HepG2 (cell line): ENCODE data around the gene BTG2. TPM values are rescaled to one million over a fixed set of nuclear protein-coding genes. Genes with fewer than 3 reads are reported as not detected.

Experiments
- ATAC-seq: fragments of 200-7000 bp; cut with Tn5 transposase; 3 replicates; pipeline ENCODE4 v1.9.1; 2020; ENCODE audit warnings: mild to moderate bottlenecking, moderate library complexity
- BruUV-seq: library from RNA; stranded (reverse); fragments of 400-500 nt; replicated peaks from 2 replicates; lab custom pipeline; 2021; lab: Mats Ljungman, UMichigan
- CTCF ChIA-PET: fragments of 300-600 bp; formaldehyde crosslinking; extraction: SDS; loops from one replicate; lab custom pipeline; 2021; ENCODE audit warnings: low total read pairs, inconsistent platforms, low intra/inter-chr PET ratio; lab: Yijun Ruan, JAX
- POLR2A ChIA-PET: fragments of 350-600 bp; sonication (Branson Sonifier 250); formaldehyde crosslinking; loops from one replicate; lab custom pipeline; 2020; ENCODE audit warnings: antibody characterized with exemption, inconsistent platforms; lab: Yijun Ruan, JAX
- DNase-seq: peaks from one replicate; pipeline ENCODE4 v3.0.0-alpha.2; 2015; ENCODE audit warnings: low spot score
- FAIRE-seq: peaks from 3 replicates; lab custom pipeline; 2011; peaks lifted over from hg19 to GRCh38; lab: Jason Lieb, UNC
- H2AFZ ChIP-seq: one replicate; pipeline ENCODE4 v1.6.1; 2011; ENCODE audit warnings: low read length, inconsistent platforms
- H3K27ac ChIP-seq: fragments of 300-600 bp; 3 replicates; pipeline ENCODE4 v1.8.0; 2011; ENCODE audit warnings: mixed run types, mild to moderate bottlenecking, mixed read lengths, low read length, inconsistent platforms; ENCODE audit not compliant: insufficient read depth; ENCODE audit errors: extremely low read length
- H3K27me3 ChIP-seq, 2 experiments: fragments of 200-600 bp in 1 of 2; 2 replicates in 1 of 2; 3 replicates in 1 of 2; pipeline versions ENCODE4 v1.6.0 to v1.8.0; 2011; ENCODE audit warnings: low read length in 2 of 2, mild to moderate bottlenecking in 2 of 2, moderate library complexity in 2 of 2, inconsistent platforms in 1 of 2; ENCODE audit not compliant: insufficient read depth in 2 of 2, control insufficient read depth in 1 of 2
- H3K36me3 ChIP-seq, 2 experiments: fragments of 200-600 bp in 1 of 2; replicated peaks in 1 of 2; 2 replicates in 1 of 2; 3 replicates in 1 of 2; pipeline versions ENCODE4 v1.5.1 to v1.8.0; 2011; ENCODE audit warnings: low read length in 2 of 2, inconsistent platforms in 1 of 2; ENCODE audit not compliant: insufficient read depth in 2 of 2, control insufficient read depth in 1 of 2
- H3K4me1 ChIP-seq: 2 replicates; pipeline ENCODE4 v1.5.1; 2012; ENCODE audit warnings: low read length, inconsistent platforms; ENCODE audit not compliant: insufficient read depth
- H3K4me2 ChIP-seq: 2 replicates; pipeline ENCODE4 v1.6.0; 2011; ENCODE audit warnings: low read depth, low read length, inconsistent platforms
- H3K4me3 ChIP-seq, 3 experiments: fragments of 200-600 bp in 1 of 3; sonication (generic), shearing (Covaris generic) in 1 of 3; replicated peaks in 1 of 3; 2 replicates each; pipeline ENCODE4 v1.5.1; 2011 to 2016; ENCODE audit warnings: low read length in 3 of 3, inconsistent platforms in 2 of 3, low read depth in 2 of 3, mild to moderate bottlenecking in 2 of 3, control low read depth in 1 of 3, mixed read lengths in 1 of 3; ENCODE audit not compliant: insufficient read depth in 1 of 3
- H3K79me2 ChIP-seq: one replicate; pipeline ENCODE4 v1.6.1; 2011; ENCODE audit warnings: low read length, inconsistent platforms; ENCODE audit not compliant: insufficient read depth
- H3K9ac ChIP-seq: 2 replicates; pipeline ENCODE4 v1.6.0; 2011; ENCODE audit warnings: mild to moderate bottlenecking, low read depth, low read length, inconsistent platforms; ENCODE audit not compliant: insufficient read depth
- H3K9me3 ChIP-seq: 2 replicates; pipeline ENCODE4 v1.5.1; 2012; ENCODE audit warnings: mild to moderate bottlenecking, low read length
- H4K20me1 ChIP-seq: 2 replicates; pipeline ENCODE4 v1.6.0; 2011; ENCODE audit warnings: inconsistent platforms, mild to moderate bottlenecking, low read length, moderate library complexity; ENCODE audit not compliant: insufficient read depth
- MLXIP ChIP-seq: sonication (generic); formaldehyde crosslinking; IDR thresholded peaks from 2 replicates; pipeline ENCODE4 v1.9.0; 2021; ENCODE audit warnings: missing genetic modification reagents, borderline replicate concordance
- RAD51 ChIP-seq: fragments of 450-650 bp; IDR thresholded peaks from 2 replicates; pipeline ENCODE4 v1.6.1; 2016; ENCODE audit warnings: borderline replicate concordance
- RERE ChIP-seq: IDR thresholded peaks from 2 replicates; pipeline ENCODE4 v1.6.1; 2016; ENCODE audit warnings: low read depth, missing genetic modification reagents, missing compliant biosample characterization
- ZNF224 ChIP-seq: sonication (generic); formaldehyde crosslinking; IDR thresholded peaks from 2 replicates; pipeline ENCODE4 v1.5.0; 2020; ENCODE audit warnings: mild to moderate bottlenecking, missing genetic modification reagents
- in situ Hi-C: cut with HindIII; loops from 2 replicates; pipeline ENCODE4 v1.10.0; 2017; ENCODE audit warnings: low pct_unique_long_range_greater_than_20kb; ENCODE audit not compliant: extremely low pct_ligation_motif_present
- intact Hi-C: fragments of 100-400 bp; cut with micrococcal nuclease; formaldehyde crosslinking; loops from one replicate; pipeline ENCODE4 v1.10.0; 2022; ENCODE audit not compliant: unreplicated experiment
- polyA plus RNA-seq, 8 experiments: library from polyadenylated mRNA; depleted of rRNA in 3 of 8; stranded (reverse) in 7 of 8; unstranded in 1 of 8; fragments of >200 nt; fragmentation: Illumina TruSeq in 4 of 8; extraction: Trizol in 4 of 8; gene quantifications; 2 replicates each; pipeline versions ENCODE4 v1.2.1 to v1.2.3, GENCODE V29; 2011 to 2016; ENCODE audit warnings: low read depth in 4 of 8, missing spikeins in 1 of 8, mixed read lengths in 1 of 8; ENCODE audit not compliant: insufficient read depth in 1 of 8
- total RNA-seq, 5 experiments: library from RNA; depleted of rRNA; stranded (reverse); fragments of >200 nt; fragmentation: Illumina TruSeq; extraction: Trizol; gene quantifications; 2 replicates each; pipeline ENCODE4 v1.2.3, GENCODE V29; 2016; ENCODE audit warnings: low read depth in 1 of 5

The BTG2 gene
- total and polyA plus RNA-seq, 2 of the 13 experiments (the other 11 are each of a cell fraction or from before 2014, with no cell fraction given): 13.6 to 18.3 TPM

DNA sequence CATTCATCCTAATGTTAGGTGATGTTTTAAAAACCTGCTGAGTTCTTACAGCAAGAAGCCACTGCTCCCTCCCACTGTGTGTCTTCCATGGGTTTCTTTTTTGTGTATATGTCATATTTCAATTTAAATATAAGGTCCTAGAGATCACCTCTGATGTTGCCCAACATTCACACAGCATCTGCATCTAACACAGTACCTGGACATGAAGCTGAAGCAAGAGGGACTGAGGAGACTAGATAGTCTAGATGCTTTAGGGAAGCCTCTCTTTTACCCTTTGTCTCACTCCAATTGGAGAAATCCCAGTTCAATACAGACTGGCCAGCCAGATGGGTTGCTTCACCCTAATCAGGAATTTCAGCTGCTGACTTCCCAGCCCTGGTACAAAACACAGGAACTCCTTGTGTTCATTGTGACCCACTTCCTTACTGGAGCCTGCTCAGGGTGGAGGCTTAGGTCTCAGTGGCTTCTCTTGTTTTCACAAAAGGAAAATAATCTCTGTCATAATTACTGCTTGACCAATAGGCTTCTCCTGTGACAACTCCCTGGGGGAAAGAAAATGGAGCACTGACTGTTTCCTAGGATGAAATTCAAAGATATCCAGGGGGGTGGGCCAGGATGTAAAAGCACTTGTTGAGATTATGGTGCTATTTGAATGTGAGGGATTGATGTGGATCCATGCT lies 17.3 kb downstream of the BTG2 start:
- peaks cover 4 to 24% of the 10 kb centered on the region in 2 experiments; a peak in 2 of 5 replicates for H3K27me3 ChIP-seq
- POLR2A ChIA-PET: no interaction called here
- H3K27ac ChIP-seq: no peak overlapping the region
- no peak overlapping the region for H3K4me3 ChIP-seq
- H3K9me3 ChIP-seq: no peaks in the 10 kb centered on the region
- TF ChIP-seq RAD51 (no peak), MLXIP (CRISPR knock-in tag) (no peak), ZNF224 (no peak), RERE (CRISPR knock-in tag) (no peak)
- H3K79me2 ChIP-seq: no peaks in the 10 kb centered on the region
- CTCF ChIA-PET: no interaction called here
- in situ Hi-C loops (no loop called here), intact Hi-C loops (no loop called here)
- H3K9ac ChIP-seq: no peak overlapping the region
- FAIRE-seq: no peak
- no TSS peak for BruUV-seq
- H3K36me3 ChIP-seq: no peaks in the 10 kb centered on the region
- H3K4me1 ChIP-seq: peaks cover 39% of the 10 kb centered on the region
- no peak for ATAC-seq
- H3K4me2 ChIP-seq: no peak overlapping the region
- DNase-seq: no peak
- H2AFZ ChIP-seq: no peak overlapping the region
- no peaks in the 10 kb centered on the region; the same call in 1 of the 2 replicates for H4K20me1 ChIP-seq
